T-helper 17 cell (primary cell): Measurements from ENCODE around the gene SNAP25. TPM values are rescaled to one million over a fixed set of nuclear protein-coding genes. Genes with fewer than 3 reads are reported as not detected.

Experiments used
- ATAC-seq: fragments of 150-1000 bp; cut with Tn5 transposase; 2 replicates; pipeline ENCODE4 v1.10.0; 2021; ENCODE audit warnings: mild to moderate bottlenecking, moderate library complexity
- DNase-seq, 3 donors: peaks; one replicate each; pipeline versions ENCODE4 v3.0.0 to v3.0.0-alpha.2; 2020 to 2021
- H3K9me3 ChIP-seq: one replicate; pipeline ENCODE4 v1.7.0; 2013; ENCODE audit warnings: low read length, mild to moderate bottlenecking; ENCODE audit not compliant: control insufficient read depth, poor library complexity, severe bottlenecking
- H3K27ac Mint-ChIP-seq: one replicate; pipeline ENCODE4 v1.8.0; 2022; ENCODE audit warnings: mild to moderate bottlenecking, moderate library complexity, mixed read lengths
- H3K27me3 Mint-ChIP-seq: one replicate; pipeline ENCODE4 v1.8.0; 2022; ENCODE audit warnings: mixed read lengths
- H3K36me3 Mint-ChIP-seq: one replicate; pipeline ENCODE4 v1.8.0; 2022; ENCODE audit warnings: low read depth, mixed read lengths
- H3K4me1 Mint-ChIP-seq: one replicate; pipeline ENCODE4 v1.8.0; 2022; ENCODE audit warnings: mild to moderate bottlenecking, mixed read lengths
- H3K4me3 Mint-ChIP-seq: one replicate; pipeline ENCODE4 v1.8.0; 2022; ENCODE audit warnings: mild to moderate bottlenecking, moderate library complexity, mixed read lengths
- total RNA-seq, 4 donors: library from RNA in 2 of 4; stranded (reverse) in 2 of 4; gene quantifications; one replicate each; pipeline ENCODE4 v1.2.3 and lab custom pipeline; 2022 to 2026

SNAP25 gene
- total RNA-seq, 2 donors from 2014 or later = not detected

DNA sequence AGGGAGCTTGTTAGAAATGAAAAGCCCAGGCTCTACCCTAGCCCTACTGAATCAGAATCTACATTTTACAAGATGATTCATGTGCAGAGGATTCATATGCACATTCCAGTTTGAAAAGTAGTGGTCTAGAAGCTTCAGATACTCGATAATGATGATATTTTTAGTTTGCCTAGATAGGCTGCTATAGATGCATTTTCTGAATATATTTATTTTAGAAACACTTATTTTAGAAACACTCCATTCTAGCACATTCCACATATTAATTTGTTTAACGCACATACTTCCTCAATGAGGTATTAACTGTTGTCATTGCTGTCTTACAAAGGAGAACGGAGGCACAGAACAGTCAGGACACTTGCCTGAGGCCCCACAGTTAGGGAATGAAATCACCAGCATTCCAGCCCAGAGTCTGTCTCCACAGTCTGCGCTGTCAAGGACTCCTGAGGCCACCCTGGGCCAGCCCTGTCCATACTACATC is 64.4 kb downstream of the SNAP25 start:
- DNase-seq (no peak), ATAC-seq (no peak)
- Mint-ChIP-seq H3K36me3 (no peaks in the 10 kb centered on the region), H3K27me3 (peaks cover 47% of the 10 kb centered on the region), H3K4me3 (no peak overlapping the region), H3K4me1 (no peaks in the 10 kb centered on the region), H3K27ac (no peak overlapping the region)
- H3K9me3 ChIP-seq = no peaks in the 10 kb centered on the region

DNA sequence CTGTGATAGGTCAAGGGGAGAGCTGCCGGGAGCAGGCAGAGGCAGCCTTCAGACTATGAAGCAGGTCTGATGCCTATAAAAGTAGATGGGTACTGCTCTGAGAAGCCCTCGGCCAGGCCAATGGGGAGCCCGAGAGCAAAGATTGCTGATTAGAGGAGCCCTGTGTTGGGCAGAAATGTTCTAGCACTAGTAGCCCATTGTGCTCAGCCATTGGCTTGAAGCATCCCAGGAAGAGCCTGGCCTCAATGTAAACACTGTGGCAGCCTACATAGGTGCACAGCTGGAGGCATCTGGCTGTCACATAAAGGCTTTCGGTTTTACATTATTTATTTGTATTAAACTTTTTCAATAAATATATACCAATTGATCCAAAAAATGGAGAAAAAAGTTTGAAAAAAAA is 67.7 kb downstream of the SNAP25 start:
- peaks cover 31% of the 10 kb centered on the region for H3K27me3 Mint-ChIP-seq
- H3K4me1 Mint-ChIP-seq = no peaks in the 10 kb centered on the region
- no peak for ATAC-seq

DNA sequence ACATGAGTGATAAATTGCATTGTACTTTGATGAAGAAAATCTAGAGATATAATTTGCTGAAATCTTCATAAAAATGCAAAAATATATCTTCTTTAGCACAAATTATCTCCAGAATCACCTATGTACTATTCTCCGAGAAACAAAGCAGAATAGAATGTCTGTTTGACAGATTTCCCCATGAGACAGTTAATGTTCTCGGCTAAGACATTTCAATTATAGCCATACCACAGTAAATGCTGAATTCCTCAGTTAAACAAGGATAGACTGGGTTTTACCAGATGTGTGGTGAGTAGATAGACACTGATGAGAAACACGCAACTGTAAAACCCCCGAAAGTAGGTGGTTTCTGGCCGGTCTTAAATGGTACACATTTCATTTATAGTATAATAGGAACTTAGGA is 69.8 kb downstream of the SNAP25 start:
- no peaks in the 10 kb centered on the region for H3K36me3 Mint-ChIP-seq
- H3K27me3 Mint-ChIP-seq = peaks cover 35% of the 10 kb centered on the region
- H3K27ac Mint-ChIP-seq = no peak overlapping the region
- DNase-seq = no peak
- ATAC-seq = no peak
- H3K4me1 Mint-ChIP-seq = no peaks in the 10 kb centered on the region
- no peak overlapping the region for H3K4me3 Mint-ChIP-seq
- H3K9me3 ChIP-seq = no peaks in the 10 kb centered on the region

More for the DNA sequence above, 67.7 kb downstream of the SNAP25 start:
- Mint-ChIP-seq H3K36me3 (no peaks in the 10 kb centered on the region), H3K4me3 (no peak overlapping the region), H3K27ac (no peak overlapping the region)
- no peak for DNase-seq
- no peaks in the 10 kb centered on the region for H3K9me3 ChIP-seq

DNA sequence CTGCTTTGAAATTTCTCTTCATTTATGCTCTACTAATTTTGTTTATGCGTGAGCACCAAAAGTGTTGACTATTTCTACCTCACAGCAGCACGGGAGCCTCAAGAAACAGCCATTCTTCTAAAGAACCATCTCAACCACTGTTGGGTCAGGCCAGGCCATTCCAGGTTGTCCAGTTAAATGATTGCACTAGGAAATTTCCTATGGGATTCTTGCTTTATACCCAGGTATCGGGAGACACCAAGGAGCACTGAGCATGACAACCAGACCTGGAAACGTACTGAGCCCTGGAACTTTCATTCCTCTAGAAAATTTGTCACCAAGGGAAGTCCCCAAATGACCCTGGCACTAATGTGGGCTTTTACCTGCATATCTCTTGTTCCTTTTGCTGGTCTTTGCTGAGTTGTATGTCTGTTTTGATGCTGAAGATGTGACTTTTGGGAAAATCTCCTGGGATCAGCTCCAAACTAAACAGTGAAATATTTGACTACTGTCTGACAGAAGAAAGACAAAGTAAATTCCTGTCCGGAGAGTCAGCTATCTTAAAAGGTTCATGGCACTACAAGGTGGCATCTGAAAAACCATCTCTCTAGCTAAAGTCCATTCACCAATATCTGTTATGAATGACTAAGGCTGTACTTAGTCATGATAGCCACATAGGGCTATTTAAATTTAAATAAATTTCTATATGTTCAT is 70.5 kb downstream of the SNAP25 start:
- DNase-seq = no peak
- H3K27me3 Mint-ChIP-seq = peaks cover 33% of the 10 kb centered on the region
- H3K4me1 Mint-ChIP-seq = no peaks in the 10 kb centered on the region
- ATAC-seq = no peak
- H3K9me3 ChIP-seq = no peaks in the 10 kb centered on the region
- no peak overlapping the region for H3K27ac Mint-ChIP-seq
- no peaks in the 10 kb centered on the region for H3K36me3 Mint-ChIP-seq
- no peak overlapping the region for H3K4me3 Mint-ChIP-seq

DNA sequence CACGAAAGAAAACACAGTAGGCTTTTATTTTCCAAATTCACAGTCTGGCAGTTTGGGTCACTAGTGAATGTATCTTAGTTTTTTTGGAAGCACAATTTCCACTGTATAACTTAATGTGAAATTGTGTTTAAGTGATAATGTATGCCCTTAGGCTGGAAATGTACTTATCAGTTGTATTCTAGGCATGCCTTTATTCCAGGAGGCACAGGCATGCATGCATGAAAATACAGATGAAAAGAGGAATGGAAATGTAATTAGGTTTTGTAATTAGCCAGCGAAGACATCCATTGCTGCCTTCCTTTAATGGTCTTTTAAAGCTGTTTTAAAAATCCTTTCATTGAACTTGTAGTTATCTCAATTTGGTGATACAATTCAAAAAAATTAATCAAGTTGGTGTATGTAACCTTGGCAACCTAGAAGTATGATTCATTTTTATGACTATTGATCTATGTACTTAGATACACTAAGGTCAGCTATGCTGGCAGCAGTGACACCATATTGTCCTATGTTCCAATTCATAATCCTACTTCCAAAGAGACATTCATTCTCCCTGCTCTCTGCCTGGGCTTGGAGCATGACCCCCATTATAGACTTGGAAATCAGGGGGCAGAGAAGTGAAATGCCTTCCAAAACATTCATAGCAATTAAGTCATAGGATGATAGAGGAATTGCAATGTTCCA is 73.1 kb downstream of the SNAP25 start:
- peaks cover 19% of the 10 kb centered on the region for H3K27me3 Mint-ChIP-seq
- H3K4me3 Mint-ChIP-seq = no peak overlapping the region
- ATAC-seq (no peak), DNase-seq (no peak)
- H3K9me3 ChIP-seq = no peaks in the 10 kb centered on the region
- no peak overlapping the region for H3K27ac Mint-ChIP-seq
- no peaks in the 10 kb centered on the region for H3K36me3 Mint-ChIP-seq
- peaks cover 3% of the 10 kb centered on the region for H3K4me1 Mint-ChIP-seq

DNA sequence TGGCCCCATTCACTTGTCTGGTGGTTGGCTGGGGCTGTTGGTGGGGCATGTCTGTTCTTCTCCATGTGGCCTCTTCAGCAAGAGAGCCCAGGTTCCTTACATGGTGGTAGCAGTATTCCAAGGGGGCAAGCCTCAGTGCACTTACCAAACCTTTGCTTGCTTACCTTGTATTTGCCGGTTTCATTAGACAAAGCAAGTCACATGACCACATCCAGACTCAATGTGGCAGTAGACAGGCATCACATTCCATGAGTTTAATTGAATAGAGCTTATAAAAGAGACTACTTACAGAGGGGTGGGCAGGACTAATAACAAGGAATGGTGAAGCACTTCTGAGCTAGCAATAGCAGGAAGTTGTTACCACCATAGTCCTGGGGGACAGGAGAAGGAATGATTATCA is 78.6 kb downstream of the SNAP25 start:
- peaks cover 19% of the 10 kb centered on the region for H3K27me3 Mint-ChIP-seq
- no peaks in the 10 kb centered on the region for H3K9me3 ChIP-seq
- no peaks in the 10 kb centered on the region for H3K36me3 Mint-ChIP-seq
- no peak overlapping the region for H3K4me3 Mint-ChIP-seq
- DNase-seq (no peak), ATAC-seq (no peak)
- H3K27ac Mint-ChIP-seq = no peak overlapping the region
- H3K4me1 Mint-ChIP-seq = peaks cover 3% of the 10 kb centered on the region

DNA sequence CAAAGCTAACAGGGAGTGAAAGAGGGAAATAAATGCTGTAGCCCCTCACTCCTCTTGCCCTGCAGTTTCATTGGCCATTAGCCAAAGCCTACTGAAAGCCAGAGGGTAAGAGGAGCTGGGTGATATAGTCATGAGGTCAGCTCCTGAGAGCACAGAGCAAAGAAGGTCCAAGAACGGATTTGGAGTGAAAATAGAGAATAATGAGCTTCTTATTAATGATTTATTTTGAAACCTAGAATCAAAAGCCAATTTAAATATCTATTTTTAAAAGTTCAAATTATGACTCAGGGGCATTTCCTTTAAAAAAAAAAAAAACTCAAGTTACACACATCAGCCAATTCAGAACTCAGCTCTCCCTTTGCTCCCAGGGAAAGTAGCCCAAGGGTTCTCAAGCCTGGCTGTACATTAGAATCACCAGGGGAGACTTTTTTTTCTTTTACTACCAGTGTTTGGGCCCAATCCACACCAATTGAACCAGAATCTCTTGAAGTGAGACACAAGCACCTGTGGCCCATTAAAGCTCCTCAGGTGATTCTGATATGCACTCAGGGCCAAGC is 79.1 kb downstream of the SNAP25 start:
- no peak overlapping the region for H3K27ac Mint-ChIP-seq
- H3K9me3 ChIP-seq = no peaks in the 10 kb centered on the region
- no peak overlapping the region for H3K4me3 Mint-ChIP-seq
- peaks cover 3% of the 10 kb centered on the region for H3K4me1 Mint-ChIP-seq
- no peaks in the 10 kb centered on the region for H3K36me3 Mint-ChIP-seq
- peaks cover 14% of the 10 kb centered on the region for H3K27me3 Mint-ChIP-seq
- ATAC-seq = no peak
- DNase-seq = no peak

DNA sequence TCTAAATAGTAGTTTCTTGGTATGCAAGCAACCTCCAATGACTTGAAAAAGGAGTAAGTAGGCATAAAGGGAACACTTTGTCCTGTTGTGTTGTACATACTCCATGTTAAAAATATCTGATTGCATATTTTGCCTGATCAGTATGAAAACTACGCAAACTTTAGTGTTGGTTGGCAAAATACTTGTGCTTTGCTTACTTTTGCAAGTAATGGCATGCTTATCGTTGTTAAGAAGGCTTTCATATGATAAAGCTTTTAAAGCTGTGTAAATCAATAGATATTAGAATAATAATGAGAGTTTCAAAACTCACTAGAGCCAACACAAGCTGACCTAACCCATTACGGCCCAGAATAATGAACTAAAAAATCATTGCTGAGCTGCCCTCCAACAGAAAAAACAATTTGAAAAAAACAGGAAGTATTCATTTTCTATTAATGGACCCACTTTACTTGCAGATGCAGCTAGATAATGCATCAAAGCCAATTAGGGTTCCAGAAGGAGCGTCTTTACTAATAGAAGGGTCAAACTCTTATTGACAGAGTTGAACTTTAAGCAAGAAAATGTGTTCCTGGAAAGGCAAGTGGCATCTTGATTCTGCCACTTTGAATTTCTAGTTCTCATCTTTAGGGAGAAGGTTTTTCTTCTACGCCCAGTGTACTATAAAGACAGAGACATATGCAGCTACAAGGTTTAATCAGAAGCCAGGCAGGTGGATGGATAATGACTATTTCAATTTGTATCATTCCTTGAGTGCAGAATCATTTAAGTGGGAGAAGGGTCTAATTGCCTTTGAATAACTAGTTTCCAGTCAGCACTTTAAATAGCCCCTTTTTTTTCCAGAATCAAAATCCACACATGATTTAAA is 82.2 kb downstream of the SNAP25 start:
- H3K36me3 Mint-ChIP-seq = no peaks in the 10 kb centered on the region
- H3K4me3 Mint-ChIP-seq = no peak overlapping the region
- DNase-seq = no peak
- H3K27ac Mint-ChIP-seq = no peak overlapping the region
- peaks cover 3% of the 10 kb centered on the region for H3K4me1 Mint-ChIP-seq
- H3K27me3 Mint-ChIP-seq = peaks cover 11% of the 10 kb centered on the region
- ATAC-seq = no peak
- H3K9me3 ChIP-seq = no peaks in the 10 kb centered on the region

DNA sequence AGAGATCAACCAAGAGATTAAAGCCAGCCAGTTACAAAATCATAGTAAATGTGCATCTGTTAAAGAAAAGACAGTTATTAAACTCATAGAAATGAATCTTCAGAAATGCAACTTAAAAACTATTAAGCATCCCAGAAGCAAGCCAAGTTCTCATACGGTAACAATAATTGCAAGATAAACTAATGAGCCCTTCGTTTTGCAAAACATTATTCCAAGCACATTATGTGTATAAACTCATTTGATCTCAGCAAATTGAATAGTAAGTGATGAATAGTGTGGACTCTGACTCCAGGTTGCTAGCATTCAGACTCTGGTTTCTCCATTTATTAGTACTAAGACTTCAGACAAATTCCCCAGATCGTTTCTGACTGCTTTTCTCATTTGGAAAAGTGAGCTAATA is 85.2 kb downstream of the SNAP25 start:
- Mint-ChIP-seq H3K4me1 (peaks cover 11% of the 10 kb centered on the region), H3K27ac (no peak overlapping the region), H3K27me3 (peaks cover 16% of the 10 kb centered on the region), H3K4me3 (no peak overlapping the region), H3K36me3 (peaks cover 4% of the 10 kb centered on the region)
- DNase-seq (no peak), ATAC-seq (no peak)
- no peaks in the 10 kb centered on the region for H3K9me3 ChIP-seq

DNA sequence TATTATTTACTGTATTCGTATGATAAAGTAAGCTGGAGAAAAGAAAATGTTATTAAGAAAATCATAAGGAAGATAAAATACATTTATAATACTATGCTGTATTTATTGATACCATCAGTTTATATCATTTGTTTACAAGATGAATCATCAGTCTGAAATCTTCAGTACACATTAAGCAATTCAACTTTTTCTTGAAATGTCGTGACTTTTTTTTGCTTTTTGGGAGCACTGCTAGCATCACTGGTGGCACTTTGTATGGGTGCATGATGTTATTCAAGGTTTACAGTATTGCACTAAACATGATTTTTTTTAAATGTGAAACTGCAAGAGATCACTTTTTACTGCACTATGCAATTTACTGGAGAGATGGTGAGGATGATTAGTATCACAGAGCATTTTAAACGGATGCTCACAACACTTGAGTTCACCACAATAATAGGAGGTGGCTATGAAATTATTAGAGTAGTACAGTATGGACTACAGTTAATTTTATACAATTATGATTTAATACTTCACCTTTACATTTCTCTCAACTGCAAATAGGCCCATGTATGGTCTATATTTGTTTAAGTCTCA is 85.9 kb downstream of the SNAP25 start:
- no peak overlapping the region for H3K4me3 Mint-ChIP-seq
- no peak for DNase-seq
- H3K4me1 Mint-ChIP-seq = peaks cover 11% of the 10 kb centered on the region
- peaks cover 17% of the 10 kb centered on the region for H3K27me3 Mint-ChIP-seq
- H3K36me3 Mint-ChIP-seq = peaks cover 5% of the 10 kb centered on the region
- H3K27ac Mint-ChIP-seq = no peak overlapping the region
- H3K9me3 ChIP-seq = no peaks in the 10 kb centered on the region
- ATAC-seq = no peak

DNA sequence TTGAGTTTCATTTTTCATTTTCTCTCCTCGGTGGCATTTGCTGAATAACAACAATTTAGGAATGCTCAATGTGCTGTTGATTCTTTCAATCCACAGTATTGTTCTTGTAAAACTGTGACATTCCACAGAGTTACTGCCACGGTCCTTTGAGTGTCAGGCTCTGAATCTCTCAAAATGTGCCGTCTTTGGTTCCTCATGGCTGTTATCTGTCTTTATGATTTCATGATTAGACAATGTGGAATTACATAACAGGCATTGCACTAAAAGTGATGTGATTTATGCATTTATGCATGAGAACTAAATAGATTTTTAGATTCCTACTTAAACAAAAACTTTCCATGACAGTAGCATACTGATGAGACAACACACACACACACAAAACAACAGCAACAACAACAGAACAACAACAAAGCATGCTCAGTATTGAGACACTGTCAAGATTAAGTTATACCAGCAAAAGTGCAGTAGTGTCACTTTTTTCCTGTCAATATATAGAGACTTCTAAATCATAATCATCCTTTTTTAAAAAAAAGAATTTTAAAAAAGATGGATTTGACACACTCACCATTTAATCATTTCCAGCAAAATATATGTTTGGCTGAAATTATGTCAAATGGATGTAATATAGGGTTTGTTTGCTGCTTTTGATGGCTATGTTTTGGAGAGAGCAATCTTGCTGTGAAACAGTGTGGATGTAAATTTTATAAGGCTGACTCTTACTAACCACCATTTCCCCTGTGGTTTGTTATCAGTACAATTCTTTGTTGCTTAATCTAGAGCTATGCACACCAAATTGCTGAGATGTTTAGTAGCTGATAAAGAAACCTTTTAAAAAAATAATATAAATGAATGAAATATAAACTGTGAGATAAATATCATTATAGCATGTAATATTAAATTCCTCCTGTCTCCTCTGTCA is 88.1 kb downstream of the SNAP25 start:
- Mint-ChIP-seq H3K4me3 (no peak overlapping the region), H3K27ac (no peak overlapping the region), H3K4me1 (peaks cover 11% of the 10 kb centered on the region), H3K27me3 (peaks cover 17% of the 10 kb centered on the region), H3K36me3 (peaks cover 5% of the 10 kb centered on the region)
- no peaks in the 10 kb centered on the region for H3K9me3 ChIP-seq
- ATAC-seq = peak; percentile 74
- DNase-seq = no peak

DNA sequence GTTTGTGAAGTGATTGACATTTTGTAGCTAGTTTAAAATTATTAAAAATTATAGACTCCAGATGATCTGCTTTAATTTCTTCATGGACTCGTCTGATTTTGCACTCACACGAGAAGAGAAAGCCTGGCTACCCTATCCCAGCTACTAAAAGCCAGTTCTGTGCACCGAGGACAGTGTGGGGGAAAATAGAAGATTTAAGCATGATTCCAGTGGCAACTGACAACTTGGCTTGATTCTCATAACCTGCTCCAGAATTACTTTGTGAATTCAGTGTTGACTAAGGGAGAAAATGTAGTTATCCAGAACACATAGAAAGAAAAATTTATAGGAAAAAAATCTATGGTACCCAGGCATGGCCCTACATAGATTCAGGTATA is 88.7 kb downstream of the SNAP25 start:
- DNase-seq = no peak
- no peaks in the 10 kb centered on the region for H3K9me3 ChIP-seq
- Mint-ChIP-seq H3K4me1 (peaks cover 11% of the 10 kb centered on the region), H3K27me3 (peaks cover 23% of the 10 kb centered on the region), H3K27ac (no peak overlapping the region), H3K36me3 (peaks cover 5% of the 10 kb centered on the region), H3K4me3 (no peak overlapping the region)
- ATAC-seq = no peak
